ENCODE measurements around the gene SIAH2.

The SIAH2 gene

DNA sequence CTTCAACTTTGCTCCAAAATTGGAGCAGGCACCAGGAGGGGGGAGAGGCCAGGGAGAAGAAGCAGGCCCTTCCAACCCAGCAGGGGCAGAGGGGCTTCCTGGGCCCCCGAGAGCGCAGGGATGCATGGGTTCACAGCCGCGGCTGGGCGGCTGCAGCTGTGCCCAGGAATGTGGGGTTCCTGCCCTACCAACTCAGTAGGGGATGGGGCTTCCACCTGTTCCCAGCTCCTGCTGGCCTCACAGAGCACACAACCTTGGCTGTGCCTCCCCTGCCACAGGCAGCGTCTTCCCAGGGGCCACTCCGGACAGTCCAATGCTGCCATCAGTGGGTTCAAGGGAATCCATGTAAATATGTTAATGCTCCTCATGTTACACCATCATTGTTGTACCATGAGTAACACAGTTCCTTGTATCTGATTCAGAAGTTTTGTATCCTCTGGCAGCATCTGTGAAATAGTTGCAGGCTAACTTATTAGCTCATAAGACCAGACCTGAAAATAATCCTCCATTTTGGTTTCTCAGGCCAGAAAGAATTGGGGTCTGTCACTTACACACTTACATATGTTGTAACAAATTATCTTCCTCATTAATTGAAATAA, 12.1 kb upstream of the SIAH2 start:
- H3K4me2 ChIP-seq (ENCODE audit: low read length) = no peak overlapping the region
- H3K27me3 ChIP-seq (ENCODE audit: insufficient read depth, low read length) = no peaks in the 10 kb centered on the region
- H3K4me3 ChIP-seq (ENCODE audit: low read depth, low read length, poor library complexity, severe bottlenecking) = no peak overlapping the region
- no peak overlapping the region for H2AFZ ChIP-seq (ENCODE audit: low read length)
- no peaks in the 10 kb centered on the region for H4K20me1 ChIP-seq (ENCODE audit: insufficient read depth, low read length)
- no peaks in the 10 kb centered on the region for H3K4me1 ChIP-seq (ENCODE audit: insufficient read depth, low read length, severe bottlenecking)
- no peak overlapping the region for H3K9ac ChIP-seq (ENCODE audit: low read length)
- no peaks in the 10 kb centered on the region for H3K79me2 ChIP-seq (ENCODE audit: insufficient read depth, low read length)
- no peaks in the 10 kb centered on the region for H3K9me2 ChIP-seq (ENCODE audit: low read depth, low read length)
- no peak overlapping the region for H3K27ac ChIP-seq (ENCODE audit: low read depth, low read length, poor library complexity, severe bottlenecking)
- TF ChIP-seq CTCF (IDR thresholded peaks at IDR 0.05; ENCODE audit: low read length) (no peak), EZH2 (IDR thresholded peaks at IDR 0.05; ENCODE audit: borderline replicate concordance, low read length) (no peak)
- H3K36me3 ChIP-seq (ENCODE audit: insufficient read depth, low read length) = no peaks in the 10 kb centered on the region
- H3F3A ChIP-seq (ENCODE audit: insufficient read depth, low read length) = no peaks in the 10 kb centered on the region
- no peaks in the 10 kb centered on the region for H3K9me3 ChIP-seq (ENCODE audit: low read length)

- Histone ChIP-seq H3F3A (ENCODE audit: insufficient read depth, low read length) (no peaks in the 10 kb centered on the region), H3K79me2 (ENCODE audit: insufficient read depth, low read length) (no peaks in the 10 kb centered on the region), H3K9me3 (ENCODE audit: low read length) (no peaks in the 10 kb centered on the region), H3K4me1 (ENCODE audit: insufficient read depth, low read length, severe bottlenecking) (no peaks in the 10 kb centered on the region), H3K27me3 (ENCODE audit: insufficient read depth, low read length) (no peaks in the 10 kb centered on the region), H3K36me3 (ENCODE audit: insufficient read depth, low read length) (no peaks in the 10 kb centered on the region), H3K9me2 (ENCODE audit: low read depth, low read length) (no peaks in the 10 kb centered on the region), H4K20me1 (ENCODE audit: insufficient read depth, low read length) (no peaks in the 10 kb centered on the region), H3K4me3 (ENCODE audit: low read depth, low read length, poor library complexity, severe bottlenecking) (no peak overlapping the region), H3K9ac (ENCODE audit: low read length) (no peak overlapping the region), H3K27ac (ENCODE audit: low read depth, low read length, poor library complexity, severe bottlenecking) (no peak overlapping the region), H2AFZ (ENCODE audit: low read length) (no peak overlapping the region), H3K4me2 (ENCODE audit: low read length) (no peak overlapping the region)
- no peak for TF ChIP-seq EZH2 (IDR thresholded peaks at IDR 0.05; ENCODE audit: borderline replicate concordance, low read length)
- no peak for TF ChIP-seq CTCF (IDR thresholded peaks at IDR 0.05; ENCODE audit: low read length)
These were observed 10.7 kb upstream of the SIAH2 start for GRCh38 chr3:150773616-150774192.

GRCh38 chr3:150771600-150771999, 8.6 kb upstream of the SIAH2 start:
- H3K9ac ChIP-seq (ENCODE audit: low read length) = no peak overlapping the region
- no peaks in the 10 kb centered on the region for H3F3A ChIP-seq (ENCODE audit: insufficient read depth, low read length)
- no peaks in the 10 kb centered on the region; the same call in 1 of the 2 replicates for H3K36me3 ChIP-seq (ENCODE audit: insufficient read depth, low read length)
- H2AFZ ChIP-seq (ENCODE audit: low read length) = no peak overlapping the region
- no peaks in the 10 kb centered on the region for H4K20me1 ChIP-seq (ENCODE audit: insufficient read depth, low read length)
- H3K9me3 ChIP-seq (ENCODE audit: low read length) = no peaks in the 10 kb centered on the region
- no peaks in the 10 kb centered on the region for H3K9me2 ChIP-seq (ENCODE audit: low read depth, low read length)
- TF ChIP-seq CTCF (IDR thresholded peaks at IDR 0.05; ENCODE audit: low read length) (no peak), EZH2 (IDR thresholded peaks at IDR 0.05; ENCODE audit: borderline replicate concordance, low read length) (no peak)
- H3K4me2 ChIP-seq (ENCODE audit: low read length) = no peak overlapping the region
- no peak overlapping the region for H3K4me3 ChIP-seq (ENCODE audit: low read depth, low read length, poor library complexity, severe bottlenecking)
- no peak overlapping the region for H3K27ac ChIP-seq (ENCODE audit: low read depth, low read length, poor library complexity, severe bottlenecking)
- H3K27me3 ChIP-seq (ENCODE audit: insufficient read depth, low read length) = no peaks in the 10 kb centered on the region
- no peaks in the 10 kb centered on the region for H3K79me2 ChIP-seq (ENCODE audit: insufficient read depth, low read length)
- peaks cover 11% of the 10 kb centered on the region for H3K4me1 ChIP-seq (ENCODE audit: insufficient read depth, low read length, severe bottlenecking)
